ENCODE data around the gene KNDC1. TPM values are rescaled to one million over a fixed set of nuclear protein-coding genes. Genes with fewer than 3 reads are reported as not detected.

KNDC1 gene
- total and polyA plus RNA-seq, 2 of the 13 experiments (the other 11 are each of a cell fraction or from before 2014, with no cell fraction given): 0.69 TPM; not detected in 1

DNA sequence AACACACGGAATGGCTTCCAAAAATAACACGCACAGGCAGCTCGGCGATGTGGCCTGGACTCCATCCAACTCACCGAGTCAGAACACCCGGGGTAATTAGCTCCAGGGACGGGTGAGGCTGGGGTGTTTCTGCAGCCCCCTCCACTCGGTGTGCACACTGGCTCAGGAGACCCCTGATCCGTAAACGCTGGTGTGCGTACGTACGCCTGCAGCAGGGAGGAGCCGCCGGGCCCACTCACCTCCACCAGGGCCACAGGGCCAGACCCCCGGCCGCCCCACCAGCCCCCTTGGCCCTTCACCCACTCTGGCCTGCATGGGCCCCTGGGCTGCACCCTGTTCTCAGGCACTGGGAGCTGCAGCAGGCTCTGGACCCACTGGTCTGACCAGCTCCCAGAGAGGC lies 47.6 kb downstream of the KNDC1 start:
- no TSS peak for BruUV-seq (replicated peaks)
- CTCF ChIA-PET (ENCODE audit: low intra/inter-chr PET ratio, low total read pairs): no interaction called here
- intact Hi-C loops (cut with micrococcal nuclease; ENCODE audit: unreplicated experiment): no loop called here

DNA sequence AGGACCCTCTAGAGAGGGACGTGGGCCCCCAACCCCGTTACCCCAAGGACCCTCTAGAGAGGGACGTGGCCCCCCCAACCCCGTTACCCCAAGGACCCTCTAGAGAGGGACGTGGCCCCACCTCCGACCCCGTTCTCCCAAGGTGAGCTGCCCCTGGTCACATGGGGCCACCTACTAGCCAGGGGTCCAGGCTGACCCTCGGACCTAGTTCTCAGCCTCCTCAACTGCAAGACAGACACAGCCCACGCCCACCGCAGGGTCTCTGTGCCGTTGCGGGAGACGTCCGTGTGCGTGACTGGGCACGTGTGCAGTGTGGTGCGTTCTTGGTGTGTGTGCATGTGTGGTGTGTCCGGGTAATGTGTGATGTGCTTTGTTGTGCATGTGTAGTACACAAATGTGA lies 48.4 kb downstream of the KNDC1 start:
- FAIRE-seq: no peak
- no peaks in the 10 kb centered on the region for H4K20me1 ChIP-seq (ENCODE audit: insufficient read depth, low read length)
- H2AFZ ChIP-seq (ENCODE audit: low read length): no peak overlapping the region
- no peak for DNase-seq (ENCODE audit: low spot score)
- ChIA-PET CTCF (ENCODE audit: low intra/inter-chr PET ratio, low total read pairs) (no interaction called here), POLR2A (no interaction called here)
- 39% methylated on average over 16 of the region's 18 CpGs for WGBS (ENCODE audit: low lambda C conversion rate)
- no peaks in the 10 kb centered on the region for H3K4me1 ChIP-seq (ENCODE audit: insufficient read depth, low read length)
- H3K9me3 ChIP-seq (ENCODE audit: low read length): no peaks in the 10 kb centered on the region
- no peaks in the 10 kb centered on the region for H3K79me2 ChIP-seq (ENCODE audit: insufficient read depth, low read length)
- BruUV-seq (replicated peaks): no TSS peak
- no peak for ATAC-seq
- peaks cover 16 to 63% of the 10 kb centered on the region in 2 experiments; a peak in 4 of 5 replicates for H3K27me3 ChIP-seq (ENCODE audit: control insufficient read depth in 1 of 2, insufficient read depth in 2 of 2, low read length in 2 of 2)
- no peaks in the 10 kb centered on the region for H3K36me3 ChIP-seq (replicated peaks in 1 of 2; ENCODE audit: control insufficient read depth in 1 of 2, insufficient read depth in 2 of 2, low read length in 2 of 2)
- in situ Hi-C loops (cut with HindIII; ENCODE audit: extremely low pct_ligation_motif_present, low pct_unique_long_range_greater_than_20kb): no loop called here
- H3K27ac ChIP-seq (ENCODE audit: extremely low read length, insufficient read depth, low read length): no peak overlapping the region
- no peak overlapping the region for H3K4me3 ChIP-seq (replicated peaks in 1 of 3; ENCODE audit: insufficient read depth in 1 of 3, low read depth in 2 of 3, low read length in 3 of 3)
- intact Hi-C loops (cut with micrococcal nuclease; ENCODE audit: unreplicated experiment): no loop called here
- H3K4me2 ChIP-seq (ENCODE audit: low read depth, low read length): no peak overlapping the region
- H3K9ac ChIP-seq (ENCODE audit: insufficient read depth, low read depth, low read length): no peak overlapping the region
- TF ChIP-seq, protein P1, sequence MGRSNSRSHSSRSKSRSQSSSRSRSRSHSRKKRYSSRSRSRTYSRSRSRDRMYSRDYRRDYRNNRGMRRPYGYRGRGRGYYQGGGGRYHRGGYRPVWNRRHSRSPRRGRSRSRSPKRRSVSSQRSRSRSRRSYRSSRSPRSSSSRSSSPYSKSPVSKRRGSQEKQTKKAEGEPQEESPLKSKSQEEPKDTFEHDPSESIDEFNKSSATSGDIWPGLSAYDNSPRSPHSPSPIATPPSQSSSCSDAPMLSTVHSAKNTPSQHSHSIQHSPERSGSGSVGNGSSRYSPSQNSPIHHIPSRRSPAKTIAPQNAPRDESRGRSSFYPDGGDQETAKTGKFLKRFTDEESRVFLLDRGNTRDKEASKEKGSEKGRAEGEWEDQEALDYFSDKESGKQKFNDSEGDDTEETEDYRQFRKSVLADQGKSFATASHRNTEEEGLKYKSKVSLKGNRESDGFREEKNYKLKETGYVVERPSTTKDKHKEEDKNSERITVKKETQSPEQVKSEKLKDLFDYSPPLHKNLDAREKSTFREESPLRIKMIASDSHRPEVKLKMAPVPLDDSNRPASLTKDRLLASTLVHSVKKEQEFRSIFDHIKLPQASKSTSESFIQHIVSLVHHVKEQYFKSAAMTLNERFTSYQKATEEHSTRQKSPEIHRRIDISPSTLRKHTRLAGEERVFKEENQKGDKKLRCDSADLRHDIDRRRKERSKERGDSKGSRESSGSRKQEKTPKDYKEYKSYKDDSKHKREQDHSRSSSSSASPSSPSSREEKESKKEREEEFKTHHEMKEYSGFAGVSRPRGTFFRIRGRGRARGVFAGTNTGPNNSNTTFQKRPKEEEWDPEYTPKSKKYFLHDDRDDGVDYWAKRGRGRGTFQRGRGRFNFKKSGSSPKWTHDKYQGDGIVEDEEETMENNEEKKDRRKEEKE (IDR thresholded peaks at IDR 0.05): no peak
- TF ChIP-seq TAF1 (CRISPR knock-in tag; IDR thresholded peaks at IDR 0.05) (no peak), SP140L (CRISPR knock-in tag; IDR thresholded peaks at IDR 0.05; ENCODE audit: borderline replicate concordance) (no peak), YEATS2 (CRISPR knock-in tag; IDR thresholded peaks at IDR 0.05; ENCODE audit: borderline replicate concordance) (no peak), PHF21A (CRISPR knock-in tag; IDR thresholded peaks at IDR 0.05) (no peak), ETV5 (CRISPR knock-in tag; IDR thresholded peaks at IDR 0.05; ENCODE audit: borderline replicate concordance) (no peak)
- TF ChIP-seq, protein P2, sequence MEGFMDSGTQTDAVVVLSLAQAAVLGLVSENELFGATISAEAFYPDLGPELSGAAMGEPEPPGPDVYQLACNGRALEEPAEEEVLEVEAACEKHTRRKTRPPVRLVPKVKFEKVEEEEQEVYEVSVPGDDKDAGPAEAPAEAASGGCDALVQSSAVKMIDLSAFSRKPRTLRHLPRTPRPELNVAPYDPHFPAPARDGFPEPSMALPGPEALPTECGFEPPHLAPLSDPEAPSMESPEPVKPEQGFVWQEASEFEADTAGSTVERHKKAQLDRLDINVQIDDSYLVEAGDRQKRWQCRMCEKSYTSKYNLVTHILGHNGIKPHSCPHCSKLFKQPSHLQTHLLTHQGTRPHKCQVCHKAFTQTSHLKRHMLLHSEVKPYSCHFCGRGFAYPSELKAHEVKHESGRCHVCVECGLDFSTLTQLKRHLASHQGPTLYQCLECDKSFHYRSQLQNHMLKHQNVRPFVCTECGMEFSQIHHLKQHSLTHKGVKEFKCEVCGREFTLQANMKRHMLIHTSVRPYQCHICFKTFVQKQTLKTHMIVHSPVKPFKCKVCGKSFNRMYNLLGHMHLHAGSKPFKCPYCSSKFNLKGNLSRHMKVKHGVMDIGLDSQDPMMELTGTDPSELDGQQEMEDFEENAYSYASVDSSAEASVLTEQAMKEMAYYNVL (CRISPR knock-in tag; IDR thresholded peaks at IDR 0.05; ENCODE audit: borderline replicate concordance): no peak
- TF ChIP-seq, protein P3, sequence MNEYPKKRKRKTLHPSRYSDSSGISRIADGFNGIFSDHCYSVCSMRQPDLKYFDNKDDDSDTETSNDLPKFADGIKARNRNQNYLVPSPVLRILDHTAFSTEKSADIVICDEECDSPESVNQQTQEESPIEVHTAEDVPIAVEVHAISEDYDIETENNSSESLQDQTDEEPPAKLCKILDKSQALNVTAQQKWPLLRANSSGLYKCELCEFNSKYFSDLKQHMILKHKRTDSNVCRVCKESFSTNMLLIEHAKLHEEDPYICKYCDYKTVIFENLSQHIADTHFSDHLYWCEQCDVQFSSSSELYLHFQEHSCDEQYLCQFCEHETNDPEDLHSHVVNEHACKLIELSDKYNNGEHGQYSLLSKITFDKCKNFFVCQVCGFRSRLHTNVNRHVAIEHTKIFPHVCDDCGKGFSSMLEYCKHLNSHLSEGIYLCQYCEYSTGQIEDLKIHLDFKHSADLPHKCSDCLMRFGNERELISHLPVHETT (CRISPR knock-in tag; conservative IDR thresholded peaks at IDR 0.05): no peak

More for the DNA sequence above, 47.6 kb downstream of the KNDC1 start:
- no peak for TF ChIP-seq ZBTB26 (CRISPR knock-in tag; IDR thresholded peaks at IDR 0.05; ENCODE audit: borderline replicate concordance)
- TF ChIP-seq ZSCAN12 (CRISPR knock-in tag; IDR thresholded peaks at IDR 0.05): no peak
- no peak for TF ChIP-seq ZNF138 (CRISPR knock-in tag; IDR thresholded peaks at IDR 0.05; ENCODE audit: low read depth)
- H3K4me1 ChIP-seq (ENCODE audit: insufficient read depth, low read length): no peaks in the 10 kb centered on the region
- DNase-seq (ENCODE audit: low spot score): no peak
- H3K27ac ChIP-seq (ENCODE audit: extremely low read length, insufficient read depth, low read length): no peak overlapping the region
- H2AFZ ChIP-seq (ENCODE audit: low read length): no peak overlapping the region
- in situ Hi-C loops (cut with HindIII; ENCODE audit: extremely low pct_ligation_motif_present, low pct_unique_long_range_greater_than_20kb): no loop called here
- peaks cover 17 to 62% of the 10 kb centered on the region in 2 experiments; a peak in 4 of 5 replicates for H3K27me3 ChIP-seq (ENCODE audit: control insufficient read depth in 1 of 2, insufficient read depth in 2 of 2, low read length in 2 of 2)
- ATAC-seq: no peak
- H3K9ac ChIP-seq (ENCODE audit: insufficient read depth, low read depth, low read length): no peak overlapping the region
- no peaks in the 10 kb centered on the region for H3K36me3 ChIP-seq (replicated peaks in 1 of 2; ENCODE audit: control insufficient read depth in 1 of 2, insufficient read depth in 2 of 2, low read length in 2 of 2)
- no peaks in the 10 kb centered on the region for H4K20me1 ChIP-seq (ENCODE audit: insufficient read depth, low read length)
- no peak overlapping the region for H3K4me2 ChIP-seq (ENCODE audit: low read depth, low read length)
- H3K4me3 ChIP-seq (replicated peaks in 1 of 3; ENCODE audit: insufficient read depth in 1 of 3, low read depth in 2 of 3, low read length in 3 of 3): no peak overlapping the region
- no peaks in the 10 kb centered on the region for H3K79me2 ChIP-seq (ENCODE audit: insufficient read depth, low read length)
- FAIRE-seq: no peak
- no peaks in the 10 kb centered on the region for H3K9me3 ChIP-seq (ENCODE audit: low read length)
- POLR2A ChIA-PET: no interaction called here
- 0% methylated on average over 1 of the region's 17 CpGs for WGBS (ENCODE audit: low lambda C conversion rate)

Measured in HepG2 (cell line).